Measurements from ENCODE around the gene ITPKC. TPM values are rescaled to one million over a fixed set of nuclear protein-coding genes. Genes with fewer than 3 reads are reported as not detected.

The ITPKC gene
- total and polyA plus RNA-seq, 4 donors, result 28.0 to 97.2 (median 43.1) TPM

GRCh38 chr19:40689339-40690049 lies 27.4 kb upstream of the ITPKC start:
- H3K27ac ChIP-seq (ENCODE audit: low read depth in 1 of 2, low read length in 1 of 2), result peak overlapping the region; percentile 70
- peak overlapping the region; percentile 34 for H3K4me3 ChIP-seq
- no peaks in the 10 kb centered on the region for H3K27me3 ChIP-seq (ENCODE audit: control insufficient read depth in 3 of 3, insufficient read depth in 3 of 3, low read length in 2 of 3)
- H3K36me3 ChIP-seq (ENCODE audit: control insufficient read depth in 4 of 4, insufficient read depth in 4 of 4, low read length in 4 of 4), result peaks cover 0 to 33% (median 15%) of the 10 kb centered on the region in 4 donors
- TF ChIP-seq, protein P1, sequence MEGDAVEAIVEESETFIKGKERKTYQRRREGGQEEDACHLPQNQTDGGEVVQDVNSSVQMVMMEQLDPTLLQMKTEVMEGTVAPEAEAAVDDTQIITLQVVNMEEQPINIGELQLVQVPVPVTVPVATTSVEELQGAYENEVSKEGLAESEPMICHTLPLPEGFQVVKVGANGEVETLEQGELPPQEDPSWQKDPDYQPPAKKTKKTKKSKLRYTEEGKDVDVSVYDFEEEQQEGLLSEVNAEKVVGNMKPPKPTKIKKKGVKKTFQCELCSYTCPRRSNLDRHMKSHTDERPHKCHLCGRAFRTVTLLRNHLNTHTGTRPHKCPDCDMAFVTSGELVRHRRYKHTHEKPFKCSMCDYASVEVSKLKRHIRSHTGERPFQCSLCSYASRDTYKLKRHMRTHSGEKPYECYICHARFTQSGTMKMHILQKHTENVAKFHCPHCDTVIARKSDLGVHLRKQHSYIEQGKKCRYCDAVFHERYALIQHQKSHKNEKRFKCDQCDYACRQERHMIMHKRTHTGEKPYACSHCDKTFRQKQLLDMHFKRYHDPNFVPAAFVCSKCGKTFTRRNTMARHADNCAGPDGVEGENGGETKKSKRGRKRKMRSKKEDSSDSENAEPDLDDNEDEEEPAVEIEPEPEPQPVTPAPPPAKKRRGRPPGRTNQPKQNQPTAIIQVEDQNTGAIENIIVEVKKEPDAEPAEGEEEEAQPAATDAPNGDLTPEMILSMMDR (IDR thresholded peaks at IDR 0.05; ENCODE audit: control extremely low read depth, extremely low read depth), result no peak
- peak overlapping the region in 1 of 2 donors; percentile 86 for H3K9ac ChIP-seq (ENCODE audit: insufficient read depth in 1 of 2, low read length in 2 of 2)
- no peaks in the 10 kb centered on the region for H3K9me3 ChIP-seq (ENCODE audit: control insufficient read depth in 4 of 4, insufficient read depth in 3 of 4, low read length in 3 of 4)
- H3K4me1 ChIP-seq (ENCODE audit: control insufficient read depth in 5 of 5, insufficient read depth in 5 of 5, low read length in 5 of 5), result peaks cover 0 to 36% (median 14%) of the 10 kb centered on the region in 5 donors
- DNase-seq (peak in 2 of 3 donors; percentile 12 to 40), ATAC-seq (ENCODE audit: insufficient read depth, low FRiP score) (no peak)
- WGBS, 2 donors, result 63 to 75% methylated on average over 18 of the region's 18 CpGs

DNA sequence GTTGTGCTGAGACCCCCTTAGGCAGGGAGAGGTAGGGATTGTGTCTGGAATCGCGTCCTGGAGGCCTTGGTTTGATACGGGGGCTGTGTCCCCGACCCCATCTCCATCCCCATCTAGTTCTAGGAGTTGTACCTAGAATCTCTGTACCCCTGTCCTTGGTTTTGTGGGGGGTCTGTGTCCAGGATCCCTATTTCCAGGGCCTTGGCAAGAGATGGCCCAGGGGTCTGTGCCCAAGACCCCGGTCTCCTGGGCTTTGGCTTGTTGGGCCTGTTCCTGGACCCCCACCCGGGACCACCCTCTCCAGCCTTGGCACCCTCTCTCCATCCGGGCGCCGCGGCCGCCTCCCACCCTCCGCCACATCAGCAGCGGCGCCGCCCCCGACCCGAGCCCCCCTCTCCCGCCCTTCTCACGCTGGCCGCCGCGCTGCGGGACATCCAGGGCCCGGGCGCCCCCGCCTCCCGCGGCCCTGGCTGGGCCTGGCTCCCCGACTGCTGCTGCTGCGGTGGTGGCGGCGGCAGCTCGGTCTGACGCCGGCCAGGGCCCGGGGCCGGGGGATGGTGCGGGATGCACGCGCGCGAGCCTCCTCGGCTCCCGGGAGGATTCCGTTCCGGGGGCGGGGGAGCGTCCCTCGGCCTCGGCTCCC lies 26.7 kb upstream of the ITPKC start, which contains the start of gene NUMBL:
TSS of gene NUMBL (minus strand) at position 602 of the 643 bp plus-strand sequence. CDS start at position 434, 168 bp downstream.
- Histone ChIP-seq H3K36me3 (ENCODE audit: control insufficient read depth in 4 of 4, insufficient read depth in 4 of 4, low read length in 4 of 4) (peaks cover 0 to 30% (median 13%) of the 10 kb centered on the region in 4 donors), H3K27ac (ENCODE audit: low read depth in 1 of 2, low read length in 1 of 2) (peak within 1 kb of the TSS; percentile 70 to 82), H3K4me1 (ENCODE audit: control insufficient read depth in 5 of 5, insufficient read depth in 5 of 5, low read length in 5 of 5) (peaks cover 0 to 36% (median 14%) of the 10 kb centered on the region in 5 donors), H3K27me3 (ENCODE audit: control insufficient read depth in 3 of 3, insufficient read depth in 3 of 3, low read length in 2 of 3) (no peaks in the 10 kb centered on the region), H3K9ac (ENCODE audit: insufficient read depth in 1 of 2, low read length in 2 of 2) (peak within 1 kb of the TSS in 1 of 2 donors; percentile 86), H3K4me3 (peak within 1 kb of the TSS; percentile 34), H3K9me3 (ENCODE audit: control insufficient read depth in 4 of 4, insufficient read depth in 3 of 4, low read length in 3 of 4) (no peaks in the 10 kb centered on the region)
- ATAC-seq (ENCODE audit: insufficient read depth, low FRiP score) (peak; percentile 20), DNase-seq (peak in 1 of 3 donors; percentile 8)
- TF ChIP-seq, protein P1 (IDR thresholded peaks at IDR 0.05; ENCODE audit: control extremely low read depth, extremely low read depth), result no peak
- 3 to 7% methylated on average over 27 to 50 of the region's 50 CpGs for WGBS, 2 donors

- Histone ChIP-seq H3K9ac (ENCODE audit: insufficient read depth in 1 of 2, low read length in 2 of 2) (no peak overlapping the region), H3K4me3 (peak overlapping the region; percentile 24), H3K9me3 (ENCODE audit: control insufficient read depth in 4 of 4, insufficient read depth in 3 of 4, low read length in 3 of 4) (no peaks in the 10 kb centered on the region), H3K27ac (ENCODE audit: low read depth in 1 of 2, low read length in 1 of 2) (peak overlapping the region; percentile 65 to 82), H3K36me3 (ENCODE audit: control insufficient read depth in 4 of 4, insufficient read depth in 4 of 4, low read length in 4 of 4) (peaks cover 3 to 27% (median 9%) of the 10 kb centered on the region in 4 donors), H3K27me3 (ENCODE audit: control insufficient read depth in 3 of 3, insufficient read depth in 3 of 3, low read length in 2 of 3) (no peaks in the 10 kb centered on the region), H3K4me1 (ENCODE audit: control insufficient read depth in 5 of 5, insufficient read depth in 5 of 5, low read length in 5 of 5) (peaks cover 0 to 36% (median 14%) of the 10 kb centered on the region in 5 donors)
- WGBS, 2 donors, result 2 to 3% methylated on average over 51 to 56 of the region's 56 CpGs
- peak; percentile 93 to 95 (median 95) for DNase-seq
- TF ChIP-seq, protein P1 (IDR thresholded peaks at IDR 0.05; ENCODE audit: control extremely low read depth, extremely low read depth), result no peak
- ATAC-seq (ENCODE audit: insufficient read depth, low FRiP score), result peak; percentile 83
Observed at GRCh38 chr19:40690693-40691420, 26.1 kb upstream of the ITPKC start.

Data from lung (tissue), 12 donors.